ENCODE measurements around the gene GRID1. TPM values are rescaled to one million over a fixed set of nuclear protein-coding genes. Genes with fewer than 3 reads are reported as not detected.

The GRID1 gene
- total RNA-seq, 1 donor from 2014 or later: 9.2 TPM

GRCh38 chr10:85655411-85655810, 711.2 kb downstream of the GRID1 start:
- H3K9me3 Mint-ChIP-seq: no peaks in the 10 kb centered on the region
- peaks cover 12% of the 10 kb centered on the region for H3K4me1 Mint-ChIP-seq (ENCODE audit: unreplicated experiment)
- no peak for DNase-seq (ENCODE audit: extremely low spot score, unreplicated experiment)
- H3K36me3 Mint-ChIP-seq: no peaks in the 10 kb centered on the region
- no peak overlapping the region for H3K27ac Mint-ChIP-seq
- no peak overlapping the region for H3K4me3 Mint-ChIP-seq
- TF ChIP-seq CTCF (conservative IDR thresholded peaks at IDR 0.05): no peak
- no peaks in the 10 kb centered on the region for H3K27me3 Mint-ChIP-seq

GRCh38 chr10:85651497-85651882, 715.1 kb downstream of the GRID1 start:
- no peak for TF ChIP-seq CTCF (conservative IDR thresholded peaks at IDR 0.05)
- H3K27ac Mint-ChIP-seq: peak overlapping the region; percentile 53

GRCh38 chr10:85650791-85651496, 715.7 kb downstream of the GRID1 start:
- peaks cover 27% of the 10 kb centered on the region for H3K4me1 Mint-ChIP-seq (ENCODE audit: unreplicated experiment)
- H3K36me3 Mint-ChIP-seq: no peaks in the 10 kb centered on the region
- H3K9me3 Mint-ChIP-seq: no peaks in the 10 kb centered on the region
- peak overlapping the region; percentile 53 for H3K27ac Mint-ChIP-seq
- no peak overlapping the region for H3K4me3 Mint-ChIP-seq
- no peaks in the 10 kb centered on the region for H3K27me3 Mint-ChIP-seq
- DNase-seq (ENCODE audit: extremely low spot score, unreplicated experiment): no peak
- TF ChIP-seq CTCF (conservative IDR thresholded peaks at IDR 0.05): no peak

More at GRCh38 chr10:85651497-85651882, 715.1 kb downstream of the GRID1 start:
- Mint-ChIP-seq H3K27me3 (no peaks in the 10 kb centered on the region), H3K9me3 (no peaks in the 10 kb centered on the region), H3K4me3 (no peak overlapping the region), H3K4me1 (ENCODE audit: unreplicated experiment) (peaks cover 27% of the 10 kb centered on the region), H3K36me3 (no peaks in the 10 kb centered on the region)
- no peak for DNase-seq (ENCODE audit: extremely low spot score, unreplicated experiment)

- TF ChIP-seq CTCF (conservative IDR thresholded peaks at IDR 0.05): no peak
- H3K36me3 Mint-ChIP-seq: no peaks in the 10 kb centered on the region
- H3K4me1 Mint-ChIP-seq (ENCODE audit: unreplicated experiment): peaks cover 35% of the 10 kb centered on the region
- H3K27ac Mint-ChIP-seq: peak overlapping the region; percentile 40
- no peak for DNase-seq (ENCODE audit: extremely low spot score, unreplicated experiment)
- no peaks in the 10 kb centered on the region for H3K9me3 Mint-ChIP-seq
- no peaks in the 10 kb centered on the region for H3K27me3 Mint-ChIP-seq
- peak overlapping the region; percentile 22 for H3K4me3 Mint-ChIP-seq
Measured at GRCh38 chr10:85649461-85649860, 717.1 kb downstream of the GRID1 start.

- TF ChIP-seq CTCF (conservative IDR thresholded peaks at IDR 0.05): no peak
- Mint-ChIP-seq H3K27ac (no peak overlapping the region), H3K4me1 (ENCODE audit: unreplicated experiment) (peaks cover 38% of the 10 kb centered on the region), H3K9me3 (no peaks in the 10 kb centered on the region), H3K27me3 (no peaks in the 10 kb centered on the region), H3K4me3 (no peak overlapping the region), H3K36me3 (no peaks in the 10 kb centered on the region)
- no peak for DNase-seq (ENCODE audit: extremely low spot score, unreplicated experiment)
Measured at GRCh38 chr10:85648279-85648754, 718.3 kb downstream of the GRID1 start.

Data from type B pancreatic cell (in vitro differentiated cells).